AG04449 (cell line): ENCODE measurements around the gene GNAO1.

Experiments used
- CTCF ChIA-PET: fragments of 350-600 bp; formaldehyde crosslinking; extraction: SDS; loops from one replicate; lab custom pipeline; 2021; ENCODE audit warnings: antibody characterized with exemption; lab: Yijun Ruan, JAX
- POLR2A ChIA-PET: fragments of 400-600, 350-600 bp; formaldehyde crosslinking; extraction: SDS; loops from one replicate; lab custom pipeline; 2020; ENCODE audit warnings: antibody characterized with exemption, inconsistent platforms; lab: Yijun Ruan, JAX
- DNase-seq: peaks from one replicate; pipeline ENCODE4 v3.0.0-alpha.2; 2010; ENCODE audit warnings: low read depth, low spot score
- H3K4me3 ChIP-seq: 2 replicates; pipeline ENCODE4 v1.5.1; 2011; ENCODE audit warnings: low read depth, mild to moderate bottlenecking, control low read depth, low read length
- CTCF ChIP-seq: IDR thresholded peaks from one replicate; pipeline ENCODE4 v1.5.1; 2011; ENCODE audit warnings: mild to moderate bottlenecking, moderate library complexity, low read length, control low read depth, inconsistent platforms; ENCODE audit not compliant: insufficient read depth; ENCODE audit errors: missing control alignments

The GNAO1 gene

GRCh38 chr16:56339431-56340195, 148.3 kb downstream of the GNAO1 start:
- POLR2A ChIA-PET: no interaction called here
- H3K4me3 ChIP-seq: no peak overlapping the region
- TF ChIP-seq CTCF: no peak
- no peak for DNase-seq
- CTCF ChIA-PET: interaction anchor here (0.6 to 5.5 kb wide), 4 partner anchors 9 to 73 kb away, joined by 3 to 40 read pairs (median 4); no protein-coding TSS in a partner anchor

- DNase-seq: no peak
- TF ChIP-seq CTCF: no peak
- CTCF ChIA-PET: interaction anchor here (0.6 to 5.5 kb wide), 4 partner anchors 8 to 73 kb away, joined by 3 to 40 read pairs (median 7); no protein-coding TSS in a partner anchor
- POLR2A ChIA-PET: no interaction called here
- H3K4me3 ChIP-seq: no peak overlapping the region
Observed at GRCh38 chr16:56340416-56340815, 149.1 kb downstream of the GNAO1 start.

- CTCF ChIA-PET: interaction anchor here (1.7 to 5.5 kb wide), 2 partner anchors 8 to 15 kb away, joined by 9 to 40 read pairs; no protein-coding TSS in a partner anchor
- H3K4me3 ChIP-seq: no peak overlapping the region
- POLR2A ChIA-PET: no interaction called here
- TF ChIP-seq CTCF: no peak
- no peak for DNase-seq
Observed at GRCh38 chr16:56340864-56341365, 149.6 kb downstream of the GNAO1 start.

GRCh38 chr16:56341656-56342399, 150.5 kb downstream of the GNAO1 start:
- no peak for TF ChIP-seq CTCF
- DNase-seq: no peak
- ChIA-PET POLR2A (no interaction called here), CTCF (interaction anchor here (1.7 to 5.5 kb wide), 3 partner anchors 9 to 24 kb away, joined by 5 to 40 read pairs (median 9); no protein-coding TSS in a partner anchor)
- H3K4me3 ChIP-seq: no peak overlapping the region

GRCh38 chr16:56343661-56344517, 152.6 kb downstream of the GNAO1 start:
- POLR2A ChIA-PET: no interaction called here
- CTCF ChIA-PET: interaction anchor here (1.0 to 5.5 kb wide), 3 partner anchors 12 to 399 kb away, joined by 3 to 40 read pairs (median 5); no protein-coding TSS in a partner anchor
- DNase-seq: no peak
- H3K4me3 ChIP-seq: no peak overlapping the region
- no peak for TF ChIP-seq CTCF
